ENCODE measurements around the gene MRPS9.

The MRPS9 gene

GRCh38 chr2:105081006-105081601, 43.2 kb downstream of the MRPS9 start:
- DNase-seq = no peak

- DNase-seq = no peak
Observed at GRCh38 chr2:105082107-105082506, 44.2 kb downstream of the MRPS9 start.

GRCh38 chr2:105085525-105085924, 47.7 kb downstream of the MRPS9 start:
- no peak for DNase-seq

- no peak for DNase-seq
Observed at GRCh38 chr2:105087273-105087672, 49.4 kb downstream of the MRPS9 start.

GRCh38 chr2:105090091-105090490, 52.2 kb downstream of the MRPS9 start:
- DNase-seq = no peak

- DNase-seq = no peak
Observed at GRCh38 chr2:105092797-105093196, 54.9 kb downstream of the MRPS9 start.

GRCh38 chr2:105099153-105099552, 61.3 kb downstream of the MRPS9 start:
- DNase-seq = no peak

- DNase-seq = no peak
Observed at GRCh38 chr2:105100046-105100840, 62.4 kb downstream of the MRPS9 start.

- no peak for DNase-seq
Observed at GRCh38 chr2:105102001-105102400, 64.1 kb downstream of the MRPS9 start.

- no peak for DNase-seq
Observed at GRCh38 chr2:105102963-105103421, 65.1 kb downstream of the MRPS9 start.

GRCh38 chr2:105103481-105103880, 65.6 kb downstream of the MRPS9 start:
- no peak for DNase-seq

GRCh38 chr2:105104208-105104731, 66.4 kb downstream of the MRPS9 start:
- no peak for DNase-seq

- no peak for DNase-seq
Observed at GRCh38 chr2:105110295-105110829, 72.5 kb downstream of the MRPS9 start.

- DNase-seq = no peak
Observed at GRCh38 chr2:105111365-105112150, 73.7 kb downstream of the MRPS9 start.

GRCh38 chr2:105112345-105112744, 74.5 kb downstream of the MRPS9 start:
- DNase-seq = no peak

GRCh38 chr2:105113616-105114291, 75.9 kb downstream of the MRPS9 start:
- no peak for DNase-seq

- no peak for DNase-seq
Observed at GRCh38 chr2:105114551-105114950, 76.7 kb downstream of the MRPS9 start.

- DNase-seq = no peak
Observed at GRCh38 chr2:105116348-105116747, 78.5 kb downstream of the MRPS9 start.

- DNase-seq = no peak
Observed at GRCh38 chr2:105117565-105117964, 79.7 kb downstream of the MRPS9 start.

GRCh38 chr2:105118960-105119359, 81.1 kb downstream of the MRPS9 start:
- no peak for DNase-seq

GRCh38 chr2:105121434-105121833, 83.6 kb downstream of the MRPS9 start:
- DNase-seq = no peak

- DNase-seq = no peak
Observed at GRCh38 chr2:105125428-105125827, 87.6 kb downstream of the MRPS9 start.

GRCh38 chr2:105125920-105126319, 88.1 kb downstream of the MRPS9 start:
- no peak for DNase-seq
